MM.1S (cell line): ENCODE data around the gene PTPRR.

Experiments used
- DNase-seq: peaks from one replicate; pipeline ENCODE4 v3.0.0-alpha.2; 2015
- H2AFZ ChIP-seq: fragments of 300-600 bp; sonication (generic); 2 replicates; pipeline ENCODE4 v1.6.0; 2016; ENCODE audit warnings: antibody characterized with exemption, low read length
- H3F3A ChIP-seq: fragments of 300-600 bp; sonication (generic); 2 replicates; pipeline ENCODE4 v1.6.1; 2016; ENCODE audit warnings: mild to moderate bottlenecking, antibody characterized with exemption, low read length, moderate library complexity, mixed read lengths; ENCODE audit not compliant: insufficient read depth
- H3K27ac ChIP-seq: fragments of 300-600 bp; sonication (generic); 2 replicates; pipeline ENCODE4 v1.5.1; 2016; ENCODE audit warnings: mild to moderate bottlenecking, low read length
- H3K27me3 ChIP-seq: fragments of 300-600 bp; sonication (generic); replicated peaks from 2 replicates; pipeline ENCODE4 v1.6.0; 2016; ENCODE audit warnings: low read length; ENCODE audit not compliant: insufficient read depth
- H3K36me3 ChIP-seq: fragments of 300-600 bp; sonication (generic); replicated peaks from 2 replicates; pipeline ENCODE4 v1.6.1; 2016; ENCODE audit warnings: mild to moderate bottlenecking, low read length, mixed read lengths; ENCODE audit not compliant: insufficient read depth
- H3K4me1 ChIP-seq: fragments of 300-600 bp; sonication (generic); 2 replicates; pipeline ENCODE4 v1.6.1; 2016; ENCODE audit warnings: low read length, mixed read lengths
- H3K4me2 ChIP-seq: fragments of 300-600 bp; sonication (generic); 2 replicates; pipeline ENCODE4 v1.6.0; 2016; ENCODE audit warnings: low read depth, low read length
- H3K4me3 ChIP-seq: fragments of 300-600 bp; sonication (generic); 2 replicates; pipeline ENCODE4 v1.5.1; 2016; ENCODE audit warnings: low read length, mixed read lengths
- H3K79me2 ChIP-seq: fragments of 300-600 bp; sonication (generic); 2 replicates; pipeline ENCODE4 v1.6.1; 2016; ENCODE audit warnings: mixed run types, low read length, mixed read lengths
- H3K9ac ChIP-seq: fragments of 300-600 bp; sonication (generic); 2 replicates; pipeline ENCODE4 v1.6.1; 2016; ENCODE audit warnings: low read length, mixed read lengths
- H3K9me2 ChIP-seq: fragments of 300-600 bp; sonication (generic); replicated peaks from 2 replicates; pipeline ENCODE4 v1.6.1; 2016; ENCODE audit warnings: mild to moderate bottlenecking, low read length, mixed read lengths; ENCODE audit not compliant: insufficient read depth
- H3K9me3 ChIP-seq: fragments of 300-600 bp; sonication (generic); replicated peaks from 2 replicates; pipeline ENCODE4 v1.6.1; 2016; ENCODE audit warnings: mild to moderate bottlenecking, low read length, mixed read lengths; ENCODE audit not compliant: insufficient read depth
- H4K20me1 ChIP-seq: fragments of 300-600 bp; sonication (generic); 2 replicates; pipeline ENCODE4 v1.6.1; 2016; ENCODE audit warnings: mild to moderate bottlenecking, low read length, moderate library complexity, mixed read lengths; ENCODE audit not compliant: insufficient read depth
- EZH2 ChIP-seq: fragments of 300-600 bp; sonication (generic); optimal IDR thresholded peaks from 2 replicates; pipeline ENCODE3; 2017; ENCODE audit warnings: low read depth, mild to moderate bottlenecking, antibody characterized with exemption, low read length, mixed read lengths
- EZH2phosphoT487 ChIP-seq: fragments of 300-600 bp; sonication (generic); IDR thresholded peaks from 2 replicates; pipeline ENCODE4 v1.6.1; 2018; ENCODE audit warnings: antibody characterized with exemption, low read length
- TF ChIP-seq, protein P1 (sequence below): fragments of 300-600 bp; sonication (generic); IDR thresholded peaks from 2 replicates; pipeline ENCODE4 v1.5.1; 2016; ENCODE audit warnings: antibody characterized with exemption, low read length, mixed read lengths

Gene PTPRR

DNA sequence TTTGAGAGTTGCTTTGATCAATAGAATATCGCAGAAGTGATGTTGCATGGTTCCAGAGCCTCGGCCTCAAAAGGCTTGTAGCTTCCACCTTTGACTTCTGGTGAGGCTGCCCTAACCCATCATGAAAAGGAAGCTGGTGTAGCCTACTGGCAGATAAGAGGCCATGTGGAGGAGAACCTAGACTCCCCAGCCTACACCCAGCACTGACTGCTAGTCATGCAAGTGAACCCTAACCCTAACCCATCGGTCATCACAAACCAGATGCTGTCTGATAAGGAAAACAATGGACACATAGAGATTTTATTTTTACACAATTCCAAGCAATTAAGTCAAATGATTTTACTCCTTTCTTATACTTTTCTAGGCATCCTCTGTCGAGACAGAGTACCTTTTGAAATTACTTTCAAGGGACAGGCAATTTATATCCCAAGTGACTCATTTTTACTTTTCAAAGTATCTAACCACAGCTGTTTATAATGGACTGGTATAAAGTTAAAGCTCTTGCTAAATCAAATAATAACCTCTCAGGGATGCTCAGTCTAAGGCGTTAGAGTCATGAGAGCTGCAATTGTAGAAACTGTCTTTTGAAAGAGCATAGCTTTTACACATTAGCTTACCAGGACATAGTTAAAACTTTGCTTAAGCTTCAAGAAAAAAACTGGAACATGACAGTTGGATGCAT lies 300.9 kb downstream of the PTPRR start:
- H3K9me3 ChIP-seq = no peaks in the 10 kb centered on the region
- no peak overlapping the region for H3K9ac ChIP-seq
- no peaks in the 10 kb centered on the region for H3K36me3 ChIP-seq
- no peaks in the 10 kb centered on the region for H3K4me1 ChIP-seq
- H3K79me2 ChIP-seq = no peaks in the 10 kb centered on the region
- H3K4me3 ChIP-seq = no peak overlapping the region
- H2AFZ ChIP-seq = no peak overlapping the region
- no peak for TF ChIP-seq EZH2
- TF ChIP-seq EZH2phosphoT487 = no peak
- TF ChIP-seq, protein P1, sequence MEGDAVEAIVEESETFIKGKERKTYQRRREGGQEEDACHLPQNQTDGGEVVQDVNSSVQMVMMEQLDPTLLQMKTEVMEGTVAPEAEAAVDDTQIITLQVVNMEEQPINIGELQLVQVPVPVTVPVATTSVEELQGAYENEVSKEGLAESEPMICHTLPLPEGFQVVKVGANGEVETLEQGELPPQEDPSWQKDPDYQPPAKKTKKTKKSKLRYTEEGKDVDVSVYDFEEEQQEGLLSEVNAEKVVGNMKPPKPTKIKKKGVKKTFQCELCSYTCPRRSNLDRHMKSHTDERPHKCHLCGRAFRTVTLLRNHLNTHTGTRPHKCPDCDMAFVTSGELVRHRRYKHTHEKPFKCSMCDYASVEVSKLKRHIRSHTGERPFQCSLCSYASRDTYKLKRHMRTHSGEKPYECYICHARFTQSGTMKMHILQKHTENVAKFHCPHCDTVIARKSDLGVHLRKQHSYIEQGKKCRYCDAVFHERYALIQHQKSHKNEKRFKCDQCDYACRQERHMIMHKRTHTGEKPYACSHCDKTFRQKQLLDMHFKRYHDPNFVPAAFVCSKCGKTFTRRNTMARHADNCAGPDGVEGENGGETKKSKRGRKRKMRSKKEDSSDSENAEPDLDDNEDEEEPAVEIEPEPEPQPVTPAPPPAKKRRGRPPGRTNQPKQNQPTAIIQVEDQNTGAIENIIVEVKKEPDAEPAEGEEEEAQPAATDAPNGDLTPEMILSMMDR = no peak
- no peaks in the 10 kb centered on the region for H3K27me3 ChIP-seq
- no peak overlapping the region for H3K4me2 ChIP-seq
- H4K20me1 ChIP-seq = no peaks in the 10 kb centered on the region
- no peak overlapping the region for H3K27ac ChIP-seq
- no peaks in the 10 kb centered on the region for H3K9me2 ChIP-seq
- no peaks in the 10 kb centered on the region for H3F3A ChIP-seq
- no peak for DNase-seq

DNA sequence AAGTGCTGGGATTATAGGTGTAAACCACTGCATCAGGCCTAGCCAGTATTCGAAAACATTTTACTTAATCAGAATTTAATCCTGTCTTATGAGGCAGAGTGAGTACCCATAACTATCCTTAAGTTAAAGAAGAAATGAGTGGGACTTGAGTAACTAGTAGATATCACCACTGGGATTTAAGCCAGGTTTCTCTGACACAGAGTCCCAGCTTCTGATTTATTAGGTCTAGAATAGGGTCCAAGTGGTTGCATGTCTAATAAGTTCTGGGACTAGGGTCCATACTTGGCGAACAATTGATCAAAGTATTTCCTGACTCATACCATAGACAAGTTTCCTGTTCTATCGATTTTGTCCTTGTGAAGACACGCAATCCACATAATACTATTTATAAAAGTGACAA lies 302.2 kb downstream of the PTPRR start:
- Histone ChIP-seq H2AFZ (no peak overlapping the region), H3K27me3 (no peaks in the 10 kb centered on the region), H3K4me1 (no peaks in the 10 kb centered on the region), H3K36me3 (no peaks in the 10 kb centered on the region), H3K4me3 (no peak overlapping the region), H3K4me2 (no peak overlapping the region), H3K9ac (no peak overlapping the region), H3K9me3 (no peaks in the 10 kb centered on the region), H3F3A (no peaks in the 10 kb centered on the region), H3K79me2 (no peaks in the 10 kb centered on the region), H4K20me1 (no peaks in the 10 kb centered on the region), H3K27ac (no peak overlapping the region), H3K9me2 (no peaks in the 10 kb centered on the region)
- DNase-seq = no peak
- TF ChIP-seq, protein P1 = no peak
- no peak for TF ChIP-seq EZH2
- TF ChIP-seq EZH2phosphoT487 = no peak

DNA sequence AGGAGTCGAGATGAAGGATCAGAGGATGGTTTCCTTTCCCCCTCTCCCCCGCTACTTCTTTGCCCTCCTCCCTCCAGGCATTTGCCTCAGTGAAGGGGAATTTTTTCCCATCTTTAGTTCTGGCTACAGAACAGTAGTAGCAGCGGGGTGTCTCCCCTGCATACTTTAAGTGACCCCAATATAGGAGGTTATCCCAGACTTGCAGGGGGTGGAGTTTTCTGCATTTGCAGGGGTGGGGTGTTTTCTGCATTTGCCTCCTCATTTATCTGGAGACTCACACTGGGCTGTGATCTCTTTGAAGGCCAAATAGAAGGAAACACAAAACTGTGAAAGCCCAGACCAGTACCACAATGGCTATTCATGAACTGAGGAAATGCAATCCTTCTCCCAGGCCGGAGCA lies 303.1 kb downstream of the PTPRR start:
- H3K9me2 ChIP-seq = no peaks in the 10 kb centered on the region
- H2AFZ ChIP-seq = no peak overlapping the region
- TF ChIP-seq EZH2phosphoT487 (no peak), EZH2 (no peak)
- TF ChIP-seq, protein P1 = no peak
- no peaks in the 10 kb centered on the region for H3K79me2 ChIP-seq
- no peak for DNase-seq
- no peaks in the 10 kb centered on the region for H3K27me3 ChIP-seq
- H3F3A ChIP-seq = no peaks in the 10 kb centered on the region
- H3K9ac ChIP-seq = no peak overlapping the region
- H3K36me3 ChIP-seq = no peaks in the 10 kb centered on the region
- H4K20me1 ChIP-seq = no peaks in the 10 kb centered on the region
- H3K4me2 ChIP-seq = no peak overlapping the region
- no peaks in the 10 kb centered on the region for H3K9me3 ChIP-seq
- H3K4me3 ChIP-seq = no peak overlapping the region
- H3K27ac ChIP-seq = no peak overlapping the region
- no peaks in the 10 kb centered on the region for H3K4me1 ChIP-seq
